Ovary (tissue), 9 donors: Measurements from ENCODE around the gene DDRGK1. TPM values are rescaled to one million over a fixed set of nuclear protein-coding genes. Genes with fewer than 3 reads are reported as not detected.
"Not testable (repeated sequence)": the region's sequence is repeated elsewhere in the genome, so short reads cannot be mapped to it uniquely, and the experiment has no call there.

Source experiments
- DNase-seq, 5 donors: peaks; one replicate each; pipeline ENCODE4 v3.0.0-alpha.2; 2019 to 2020
- H3K27ac ChIP-seq, 2 donors: fragments of 200-600 bp; one replicate each; pipeline versions ENCODE4 v1.5.1 to v1.8.0; 2019 to 2022
- H3K27me3 ChIP-seq: fragments of 200-600 bp; one replicate; pipeline ENCODE4 v1.8.0; 2022
- H3K36me3 ChIP-seq: fragments of 200-600 bp; sonication (generic); one replicate; pipeline ENCODE4 v1.5.1; 2019
- H3K4me1 ChIP-seq: one replicate; pipeline ENCODE4 v1.8.1; 2013; ENCODE audit warnings: mild to moderate bottlenecking, moderate library complexity; ENCODE audit not compliant: insufficient read depth
- H3K4me3 ChIP-seq: fragments of 200-600 bp; sonication (generic); one replicate; pipeline ENCODE4 v1.5.1; 2017
- H3K9me3 ChIP-seq, 2 donors: fragments of 200-600 bp in 1 of 2; sonication (generic) in 1 of 2; one replicate each; pipeline versions ENCODE4 v1.5.1 to v1.8.1; 2013 to 2019; ENCODE audit warnings: mild to moderate bottlenecking in 1 of 2, moderate library complexity in 1 of 2
- EP300 ChIP-seq: sonication (generic); formaldehyde crosslinking; IDR thresholded peaks from one replicate; pipeline ENCODE4 v1.6.1; 2017; ENCODE audit warnings: antibody characterized with exemption
- POLR2A ChIP-seq: fragments of 450-650 bp; IDR thresholded peaks from one replicate; pipeline ENCODE4 v1.6.1; 2017; ENCODE audit warnings: antibody characterized with exemption, mild to moderate bottlenecking, moderate library complexity
- WGBS, 3 donors: extraction: QIAGEN DNeasy Blood & Tissue Kit in 1 of 3; methylation state at CpG; one replicate each; pipeline versions ENCODE4 v1.1.5 to v1.1.7; 2013 to 2017; 5-methylcytosine and 5-hydroxymethylcytosine counted together
- intact Hi-C, 4 donors: fragments of 100-400 bp; cut with DNase I; formaldehyde crosslinking; loops; one replicate each; pipeline versions ENCODE4 v1.11.0 to v1.15.1; 2022 to 2023
- polyA plus RNA-seq, 2 donors: library from polyadenylated mRNA; stranded (reverse); fragments of 200-250 nt in 1 of 2; fragments of 350-450 nt in 1 of 2; fragmentation: Illumina TruSeq in 1 of 2; extraction: RNeasy Lipid Tissue Mini Kit (QIAGEN cat#74804) in 1 of 2; gene quantifications; one replicate each; pipeline ENCODE4 v1.2.3, GENCODE V29; 2013 to 2014
- total RNA-seq, 7 donors: library from RNA; depleted of rRNA in 2 of 7; stranded (reverse); fragments of >200 nt in 2 of 7; fragmentation: NEBNext Ultra II Directional in 3 of 7; extraction: Animal tissue kit (Norgen Biotek cat#: 25700) in 3 of 7; gene quantifications; one replicate each; pipeline versions ENCODE4 v1.1.0 to v1.2.4, GENCODE V29; 2016 to 2023
- TF ChIP-seq, protein P1 (sequence below), 3 donors: fragments of 450-650 bp in 2 of 3; fragments of 200-600 bp in 1 of 3; IDR thresholded peaks; one replicate each; pipeline versions ENCODE4 v1.5.1 to v1.8.0; 2016 to 2022; ENCODE audit warnings: antibody characterized with exemption in 3 of 3, mild to moderate bottlenecking in 1 of 3
- donor health status: DM: no; HTN: no; CAD: no; lungs with moderate emphysema.
- donor health status: DM: no; HTN: no; CAD: no.
- donor health status: Bipolar disorder and iron deficiency.
- donor health status: DM: yes; HTN: yes; CAD: no.
- donor health status: DM: no; HTN: no; CAD: no.
- donor health status: DM: yes; HTN: yes; CAD: no.

The DDRGK1 gene
- total and polyA plus RNA-seq, 9 donors = 38.5 to 63.9 (median 52.5) TPM

GRCh38 chr20:3189561-3190131, 14.8 kb downstream of the DDRGK1 start:
- Histone ChIP-seq H3K9me3 (no peaks in the 10 kb centered on the region), H3K4me3 (no peak overlapping the region), H3K27ac (no peak overlapping the region), H3K4me1 (no peaks in the 10 kb centered on the region), H3K36me3 (no peaks in the 10 kb centered on the region), H3K27me3 (no peaks in the 10 kb centered on the region)
- 79 to 89% (median 84%) methylated on average over 4 of the region's 4 CpGs for WGBS, 3 donors
- intact Hi-C loops = no loop called here
- DNase-seq = no peak
- TF ChIP-seq, protein P1, sequence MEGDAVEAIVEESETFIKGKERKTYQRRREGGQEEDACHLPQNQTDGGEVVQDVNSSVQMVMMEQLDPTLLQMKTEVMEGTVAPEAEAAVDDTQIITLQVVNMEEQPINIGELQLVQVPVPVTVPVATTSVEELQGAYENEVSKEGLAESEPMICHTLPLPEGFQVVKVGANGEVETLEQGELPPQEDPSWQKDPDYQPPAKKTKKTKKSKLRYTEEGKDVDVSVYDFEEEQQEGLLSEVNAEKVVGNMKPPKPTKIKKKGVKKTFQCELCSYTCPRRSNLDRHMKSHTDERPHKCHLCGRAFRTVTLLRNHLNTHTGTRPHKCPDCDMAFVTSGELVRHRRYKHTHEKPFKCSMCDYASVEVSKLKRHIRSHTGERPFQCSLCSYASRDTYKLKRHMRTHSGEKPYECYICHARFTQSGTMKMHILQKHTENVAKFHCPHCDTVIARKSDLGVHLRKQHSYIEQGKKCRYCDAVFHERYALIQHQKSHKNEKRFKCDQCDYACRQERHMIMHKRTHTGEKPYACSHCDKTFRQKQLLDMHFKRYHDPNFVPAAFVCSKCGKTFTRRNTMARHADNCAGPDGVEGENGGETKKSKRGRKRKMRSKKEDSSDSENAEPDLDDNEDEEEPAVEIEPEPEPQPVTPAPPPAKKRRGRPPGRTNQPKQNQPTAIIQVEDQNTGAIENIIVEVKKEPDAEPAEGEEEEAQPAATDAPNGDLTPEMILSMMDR (IDR thresholded peaks at IDR 0.05) = no peak
- TF ChIP-seq POLR2A (no peak), EP300 (no peak)

GRCh38 chr20:3188823-3189413, 15.6 kb downstream of the DDRGK1 start:
- no peak for TF ChIP-seq POLR2A
- no peak for TF ChIP-seq EP300
- TF ChIP-seq, protein P1 (IDR thresholded peaks at IDR 0.05) = no peak
- intact Hi-C loops = no loop called here
- 74 to 82% (median 77%) methylated on average over 3 of the region's 3 CpGs for WGBS, 3 donors
- no peak overlapping the region for H3K4me3 ChIP-seq
- no peak for DNase-seq
- H3K27me3 ChIP-seq = no peaks in the 10 kb centered on the region
- H3K4me1 ChIP-seq = no peaks in the 10 kb centered on the region
- no peaks in the 10 kb centered on the region for H3K9me3 ChIP-seq
- no peaks in the 10 kb centered on the region for H3K36me3 ChIP-seq
- no peak overlapping the region for H3K27ac ChIP-seq

DNA sequence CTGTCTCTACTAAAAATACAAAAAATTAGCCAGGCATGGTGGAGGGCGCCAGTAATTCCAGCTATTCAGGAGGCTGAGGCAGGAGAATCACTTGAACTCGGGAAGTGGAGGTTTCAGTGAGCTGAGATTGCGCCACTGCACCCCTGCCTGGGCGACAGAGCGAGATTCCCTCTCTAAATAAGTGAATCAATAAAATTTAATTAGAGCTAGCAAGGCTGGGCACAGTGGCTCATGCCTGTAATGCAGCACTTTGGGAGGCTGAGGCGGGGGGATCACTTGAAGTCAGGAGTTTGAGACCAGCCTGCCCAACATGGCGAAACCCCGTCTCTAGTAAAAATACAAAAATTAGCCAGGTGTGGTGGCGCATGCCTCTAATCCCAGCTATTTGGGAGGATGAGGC, 16.6 kb downstream of the DDRGK1 start:
- H3K36me3 ChIP-seq, H3K4me1 ChIP-seq, H3K4me3 ChIP-seq, H3K27me3 ChIP-seq, DNase-seq, H3K9me3 ChIP-seq, H3K27ac ChIP-seq, intact Hi-C loops: not testable (repeated sequence)
- 94 to 95% (median 94%) methylated on average over 9 of the region's 9 CpGs for WGBS, 3 donors

GRCh38 chr20:3183896-3184612, 20.4 kb downstream of the DDRGK1 start:
- Histone ChIP-seq H3K36me3 (no peaks in the 10 kb centered on the region), H3K9me3 (no peaks in the 10 kb centered on the region), H3K27me3 (no peaks in the 10 kb centered on the region), H3K4me3 (no peak overlapping the region), H3K4me1 (no peaks in the 10 kb centered on the region), H3K27ac (no peak overlapping the region)
- intact Hi-C loops = no loop called here
- WGBS, 3 donors = 84 to 93% (median 91%) methylated on average over 3 of the region's 3 CpGs
- DNase-seq = no peak
- TF ChIP-seq EP300 (no peak), POLR2A (no peak)
- TF ChIP-seq, protein P1 (IDR thresholded peaks at IDR 0.05) = no peak

GRCh38 chr20:3182429-3182828, 22.1 kb downstream of the DDRGK1 start:
- H3K4me1 ChIP-seq, H3K9me3 ChIP-seq, intact Hi-C loops, H3K27ac ChIP-seq, H3K4me3 ChIP-seq, H3K36me3 ChIP-seq, DNase-seq, H3K27me3 ChIP-seq: not testable (repeated sequence)
- WGBS, 3 donors = 96 to 98% (median 97%) methylated on average over 5 of the region's 5 CpGs
